GM11168 (cell line): ENCODE data around the gene MYOM3.

Experiments used
- in situ Hi-C: fragments of 300-500 bp; cut with MboI; formaldehyde crosslinking; loops from one replicate; pipeline ENCODE4 v1.12.0; 2022; ENCODE audit warnings: low sequenced_read_pairs; ENCODE audit not compliant: unreplicated experiment

The MYOM3 gene

GRCh38 chr1:24100945-24101737 lies 10.8 kb downstream of the MYOM3 start:
- in situ Hi-C loops: no loop called here

GRCh38 chr1:24098943-24099638 lies 12.8 kb downstream of the MYOM3 start:
- in situ Hi-C loops: no loop called here

DNA sequence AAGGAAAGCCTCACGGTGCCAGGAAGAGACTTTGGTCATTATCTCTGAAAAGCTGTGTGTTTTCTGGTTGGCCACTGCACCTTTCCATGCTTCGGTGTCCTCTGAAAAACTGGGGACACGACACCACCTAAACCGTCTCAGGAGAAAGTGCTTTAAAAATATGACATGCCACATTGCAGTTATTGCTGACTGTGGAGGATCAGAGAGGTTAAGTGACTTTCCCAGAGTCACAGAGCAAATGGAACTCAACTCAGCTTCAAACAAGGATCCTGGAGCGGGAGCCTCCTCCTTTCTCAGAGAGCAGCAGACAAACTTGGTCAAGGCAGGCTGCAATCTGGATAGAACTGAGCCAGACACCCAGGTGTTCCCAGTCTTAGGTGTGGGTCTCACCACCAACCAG lies 13.8 kb downstream of the MYOM3 start:
- in situ Hi-C loops: no loop called here

DNA sequence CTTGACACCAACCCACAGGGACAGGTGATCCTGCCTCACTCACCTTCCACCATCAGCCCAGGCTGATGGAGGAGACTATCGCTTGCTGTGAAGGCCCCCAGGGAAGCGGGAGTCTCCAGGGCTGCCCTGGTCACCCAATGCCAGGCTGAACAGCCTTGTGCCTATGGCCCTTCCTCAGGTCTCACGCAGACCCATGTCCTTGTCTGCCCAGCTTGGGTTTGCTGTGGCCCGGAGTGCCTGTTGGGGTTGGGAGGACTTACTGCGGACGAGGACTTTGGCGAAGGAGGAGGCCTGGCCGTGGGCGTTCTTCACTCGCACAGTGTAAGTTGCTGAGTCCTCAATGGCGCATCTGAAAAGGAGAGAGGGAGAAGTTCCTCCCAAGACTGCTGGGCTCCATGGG lies 14.3 kb downstream of the MYOM3 start:
- in situ Hi-C loops: no loop called here

GRCh38 chr1:24096739-24097103 lies 15.2 kb downstream of the MYOM3 start:
- in situ Hi-C loops: no loop called here

DNA sequence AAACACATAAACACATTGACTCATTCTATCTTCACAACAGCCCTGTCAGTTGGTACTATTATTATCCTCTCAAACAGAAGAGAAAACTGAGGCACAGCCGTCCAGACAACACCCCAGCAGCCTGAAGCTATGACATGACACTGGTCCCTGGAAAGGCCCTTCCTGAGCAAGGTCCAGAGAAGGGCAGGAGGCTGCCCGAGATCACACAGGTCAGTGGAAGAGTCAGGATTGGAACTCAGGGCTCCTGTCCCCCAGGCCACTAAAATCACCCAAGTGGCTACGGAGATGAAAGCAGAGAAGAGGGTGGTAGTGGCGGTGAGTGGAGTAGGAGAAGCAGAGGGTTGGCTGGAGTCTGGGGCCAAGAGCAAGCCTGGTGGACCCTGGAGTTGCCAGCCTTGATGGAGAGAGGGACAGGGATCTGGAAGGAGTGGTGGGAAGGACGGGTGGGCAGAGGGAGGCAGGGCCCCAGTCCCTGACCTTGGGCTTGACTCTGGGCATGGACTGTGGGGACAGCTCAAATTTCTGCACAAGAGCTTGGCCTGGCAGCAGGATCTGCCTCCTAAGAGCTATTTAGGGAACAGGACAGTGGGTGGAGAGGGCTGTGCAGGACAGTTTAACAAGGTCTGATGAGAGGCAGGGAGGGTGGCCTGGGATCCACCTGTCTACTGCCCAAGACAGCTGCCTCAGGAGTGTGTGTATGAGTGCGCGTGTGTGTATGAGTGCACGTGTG lies 15.8 kb downstream of the MYOM3 start:
- in situ Hi-C loops: no loop called here

GRCh38 chr1:24095140-24095859 lies 16.6 kb downstream of the MYOM3 start:
- in situ Hi-C loops: no loop called here

DNA sequence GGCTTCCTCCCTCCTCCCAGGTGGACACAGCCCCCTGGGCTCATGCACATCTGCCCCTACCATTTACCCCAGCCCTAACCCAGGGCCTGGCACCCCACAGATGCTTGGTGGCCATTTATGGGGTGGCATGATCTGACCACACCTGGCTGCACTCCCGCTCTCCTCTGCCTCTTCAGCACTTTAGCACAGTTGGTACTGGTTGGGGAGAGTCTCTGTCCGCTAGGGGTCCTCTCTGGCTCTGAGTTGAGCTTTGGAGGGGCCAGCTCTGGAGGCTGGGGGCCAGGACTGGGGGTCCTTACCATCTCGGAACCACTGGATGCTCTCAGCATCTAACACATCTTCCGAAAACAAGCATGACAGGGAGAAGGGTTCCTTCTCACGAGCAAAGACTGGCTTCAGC lies 17.4 kb downstream of the MYOM3 start:
- in situ Hi-C loops: no loop called here

DNA sequence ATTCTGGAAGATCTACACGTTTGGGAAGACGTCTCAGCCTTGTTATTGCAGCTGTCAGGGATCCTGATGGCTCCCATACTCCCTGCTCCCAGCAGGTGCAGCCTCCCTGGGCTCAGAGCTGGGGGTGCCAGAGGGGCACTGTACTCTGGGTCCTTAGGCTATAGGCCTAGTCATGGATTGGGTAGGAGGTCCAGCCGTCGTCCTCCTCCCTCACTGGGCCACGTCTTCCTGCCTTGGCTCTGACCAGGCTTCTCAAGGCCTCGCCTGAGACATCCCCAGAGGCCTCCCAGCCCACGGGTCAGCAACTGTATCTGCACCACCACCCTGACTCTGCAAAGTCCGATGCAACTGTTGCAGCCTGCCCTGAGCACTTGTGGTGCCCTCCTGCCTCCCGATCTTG lies 18.2 kb downstream of the MYOM3 start:
- in situ Hi-C loops: no loop called here

GRCh38 chr1:24092979-24093378 lies 19.0 kb downstream of the MYOM3 start:
- in situ Hi-C loops: no loop called here

DNA sequence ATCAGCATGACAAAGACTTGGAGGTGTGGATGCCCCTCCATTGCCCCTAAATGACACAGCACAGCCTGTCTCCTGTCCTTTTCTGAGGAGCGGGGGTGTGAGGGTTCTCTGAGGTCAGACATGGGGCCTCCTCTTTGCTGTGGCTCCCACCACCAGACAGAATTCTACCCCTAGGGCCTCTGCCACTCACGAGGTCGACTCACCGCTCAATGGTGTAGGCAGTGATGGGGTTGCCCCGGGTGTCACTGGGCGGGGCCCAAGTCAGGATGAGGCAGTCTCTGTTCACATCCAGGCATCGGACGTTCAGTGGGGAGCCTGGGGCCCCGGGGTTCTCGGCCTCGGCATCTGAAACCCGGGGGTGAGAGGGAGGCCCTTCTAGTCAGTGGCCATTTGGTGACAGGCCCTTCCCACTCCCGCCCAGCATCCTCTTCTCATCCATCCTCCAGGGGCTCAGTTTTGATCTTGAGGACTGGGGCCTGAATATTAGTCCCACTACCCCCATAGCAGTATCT lies 19.9 kb downstream of the MYOM3 start:
- in situ Hi-C loops: no loop called here

DNA sequence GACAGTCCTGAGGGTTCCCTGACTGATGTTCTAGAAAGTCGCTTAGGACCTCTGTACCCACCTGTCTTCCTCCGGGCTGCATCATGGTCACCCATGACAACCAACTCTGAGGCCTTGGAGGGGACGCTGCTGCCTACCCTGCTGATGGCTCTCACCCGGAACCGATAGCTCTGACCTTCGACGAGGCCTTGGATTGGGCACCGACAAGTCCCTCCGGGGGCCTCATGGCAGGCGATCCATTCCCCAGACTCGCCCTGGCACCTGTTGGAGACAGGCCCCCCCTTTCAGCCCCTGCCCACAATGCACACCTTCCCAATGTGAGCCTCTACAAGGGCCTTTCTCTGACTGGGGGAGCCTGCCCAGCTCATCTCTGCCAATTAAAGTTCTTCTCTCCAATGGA lies 21.2 kb downstream of the MYOM3 start:
- in situ Hi-C loops: no loop called here

GRCh38 chr1:24089743-24090555 lies 22.0 kb downstream of the MYOM3 start:
- in situ Hi-C loops: no loop called here

GRCh38 chr1:24089027-24089742 lies 22.8 kb downstream of the MYOM3 start:
- in situ Hi-C loops: no loop called here

GRCh38 chr1:24086466-24086865 lies 25.5 kb downstream of the MYOM3 start:
- in situ Hi-C loops: no loop called here

DNA sequence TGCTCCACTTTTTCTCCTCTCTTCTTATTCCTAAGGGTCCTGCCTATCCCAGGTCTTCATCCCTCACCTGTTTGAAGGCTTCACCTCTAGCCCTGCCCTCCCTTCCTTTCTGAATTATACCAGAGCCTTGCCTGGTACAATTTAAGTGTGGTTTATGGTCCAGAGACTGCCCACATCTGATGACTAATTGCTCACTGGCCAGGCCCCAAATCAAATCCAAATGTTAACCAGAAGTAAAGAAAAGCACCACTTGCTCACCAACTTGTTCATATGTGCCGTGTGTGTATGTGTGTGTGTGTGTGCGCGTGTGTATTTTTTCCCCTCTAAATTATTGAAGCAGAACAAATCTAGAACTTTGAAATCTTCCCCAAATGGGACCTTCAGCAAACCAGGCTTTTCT lies 26.4 kb downstream of the MYOM3 start:
- in situ Hi-C loops: no loop called here

- in situ Hi-C loops: no loop called here
Observed at GRCh38 chr1:24085007-24085406, 26.9 kb downstream of the MYOM3 start.

GRCh38 chr1:24084050-24084449 lies 27.9 kb downstream of the MYOM3 start:
- in situ Hi-C loops: no loop called here

GRCh38 chr1:24082372-24082771 lies 29.6 kb downstream of the MYOM3 start:
- in situ Hi-C loops: no loop called here
